Chondrocyte (in vitro differentiated cells): ENCODE results near the gene BLOC1S6. TPM values are rescaled to one million over a fixed set of nuclear protein-coding genes. Genes with fewer than 3 reads are reported as not detected.

Experiments used
- DNase-seq: peaks from one replicate; pipeline ENCODE4 v3.0.0; 2021; ENCODE audit warnings: mixed read lengths, low spot score
- H3K27ac Mint-ChIP-seq: one replicate; pipeline ENCODE4 v1.8.0; 2021; ENCODE audit warnings: mild to moderate bottlenecking, moderate library complexity, mixed read lengths; ENCODE audit not compliant: unreplicated experiment
- H3K27me3 Mint-ChIP-seq: 2 replicates; pipeline ENCODE4 v1.8.0; 2021; ENCODE audit warnings: low read depth, mixed read lengths
- H3K36me3 Mint-ChIP-seq: 2 replicates; pipeline ENCODE4 v1.8.0; 2021; ENCODE audit warnings: low read depth, mixed read lengths
- H3K4me1 Mint-ChIP-seq: 2 replicates; pipeline ENCODE4 v1.8.0; 2021; ENCODE audit warnings: low read depth, mild to moderate bottlenecking, mixed read lengths
- H3K4me3 Mint-ChIP-seq: one replicate; pipeline ENCODE4 v1.8.0; 2021; ENCODE audit warnings: mild to moderate bottlenecking, moderate library complexity, mixed read lengths; ENCODE audit not compliant: unreplicated experiment
- H3K9me3 Mint-ChIP-seq: 2 replicates; pipeline ENCODE4 v1.8.0; 2021; ENCODE audit warnings: low read depth, mixed read lengths
- total RNA-seq: library from RNA; stranded (reverse); gene quantifications from 3 replicates; pipeline ENCODE4 v1.2.1, GENCODE V29; 2021
- TF ChIP-seq, protein P1 (sequence below): fragments of 200-600 bp; sonication (generic); IDR thresholded peaks from 2 replicates; pipeline ENCODE4 v1.5.0; 2021; ENCODE audit warnings: antibody characterized with exemption, mild to moderate bottlenecking, moderate library complexity

BLOC1S6 gene
- total RNA-seq, 1 donor from 2014 or later: 51.4 TPM

DNA sequence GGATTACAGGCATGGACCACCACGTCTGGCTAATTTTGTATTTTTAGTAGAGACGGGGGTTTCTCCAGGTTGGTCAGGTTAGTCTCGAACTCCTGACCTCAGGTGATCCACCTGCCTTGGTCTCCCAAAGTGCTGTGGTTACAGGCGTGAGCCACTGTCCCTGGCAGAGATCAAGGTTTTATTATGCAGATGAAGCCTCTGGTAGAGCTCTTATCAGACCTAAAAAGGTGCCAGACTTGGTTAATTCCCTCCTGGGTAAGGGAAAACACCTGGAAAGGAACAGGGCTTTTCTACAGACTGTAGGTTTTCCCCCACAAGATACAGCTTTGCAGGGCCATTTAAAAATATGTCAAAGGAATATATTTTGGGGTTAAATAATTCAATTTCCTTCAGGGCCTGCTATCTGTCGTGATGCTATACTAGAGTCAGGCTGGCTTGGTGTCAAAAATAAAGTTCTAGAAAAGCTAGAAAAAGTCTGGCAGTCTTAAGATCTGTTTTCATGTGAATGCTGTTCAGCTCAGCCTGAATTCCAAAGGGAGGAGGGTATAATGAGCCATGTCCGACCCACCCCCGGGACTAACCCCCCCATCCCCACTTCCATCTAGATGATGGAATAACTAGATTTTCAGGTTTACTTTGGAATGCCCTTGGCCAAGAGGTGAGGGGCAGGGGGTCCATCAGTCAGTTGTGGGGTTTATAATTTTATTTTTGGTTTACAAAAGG, 1.9 kb upstream of the BLOC1S6 start:
- Mint-ChIP-seq H3K36me3 (no peaks in the 10 kb centered on the region), H3K4me3 (no peak overlapping the region), H3K9me3 (no peaks in the 10 kb centered on the region), H3K27ac (no peak overlapping the region), H3K4me1 (peaks cover 33% of the 10 kb centered on the region), H3K27me3 (no peaks in the 10 kb centered on the region)
- TF ChIP-seq, protein P1, sequence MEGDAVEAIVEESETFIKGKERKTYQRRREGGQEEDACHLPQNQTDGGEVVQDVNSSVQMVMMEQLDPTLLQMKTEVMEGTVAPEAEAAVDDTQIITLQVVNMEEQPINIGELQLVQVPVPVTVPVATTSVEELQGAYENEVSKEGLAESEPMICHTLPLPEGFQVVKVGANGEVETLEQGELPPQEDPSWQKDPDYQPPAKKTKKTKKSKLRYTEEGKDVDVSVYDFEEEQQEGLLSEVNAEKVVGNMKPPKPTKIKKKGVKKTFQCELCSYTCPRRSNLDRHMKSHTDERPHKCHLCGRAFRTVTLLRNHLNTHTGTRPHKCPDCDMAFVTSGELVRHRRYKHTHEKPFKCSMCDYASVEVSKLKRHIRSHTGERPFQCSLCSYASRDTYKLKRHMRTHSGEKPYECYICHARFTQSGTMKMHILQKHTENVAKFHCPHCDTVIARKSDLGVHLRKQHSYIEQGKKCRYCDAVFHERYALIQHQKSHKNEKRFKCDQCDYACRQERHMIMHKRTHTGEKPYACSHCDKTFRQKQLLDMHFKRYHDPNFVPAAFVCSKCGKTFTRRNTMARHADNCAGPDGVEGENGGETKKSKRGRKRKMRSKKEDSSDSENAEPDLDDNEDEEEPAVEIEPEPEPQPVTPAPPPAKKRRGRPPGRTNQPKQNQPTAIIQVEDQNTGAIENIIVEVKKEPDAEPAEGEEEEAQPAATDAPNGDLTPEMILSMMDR: no peak
- DNase-seq: no peak

DNA sequence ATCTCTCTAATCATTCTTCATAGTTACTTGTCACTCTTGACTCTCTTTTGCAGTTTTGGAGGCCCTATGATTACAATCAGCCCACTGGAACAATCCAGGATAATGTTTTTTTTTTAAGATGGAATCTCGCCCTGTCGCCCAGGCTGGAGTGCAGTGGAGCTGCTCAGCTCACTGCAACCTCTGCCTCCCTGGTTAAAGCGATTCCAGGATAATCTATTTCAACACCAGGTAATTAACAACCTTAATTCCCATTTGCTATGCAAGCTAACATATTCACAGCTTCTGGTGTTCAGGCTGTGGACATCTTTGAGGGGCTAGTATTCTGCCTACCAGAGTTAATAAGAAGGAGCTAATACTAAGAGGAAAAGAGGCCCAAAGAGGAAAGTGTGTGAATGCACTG, 1.1 kb upstream of the BLOC1S6 start:
- Mint-ChIP-seq H3K4me3 (peak overlapping the region; percentile 99), H3K36me3 (no peaks in the 10 kb centered on the region), H3K4me1 (peaks cover 37% of the 10 kb centered on the region), H3K9me3 (no peaks in the 10 kb centered on the region), H3K27ac (peak overlapping the region; percentile 100), H3K27me3 (no peaks in the 10 kb centered on the region)
- DNase-seq: no peak
- TF ChIP-seq, protein P1: no peak

DNA sequence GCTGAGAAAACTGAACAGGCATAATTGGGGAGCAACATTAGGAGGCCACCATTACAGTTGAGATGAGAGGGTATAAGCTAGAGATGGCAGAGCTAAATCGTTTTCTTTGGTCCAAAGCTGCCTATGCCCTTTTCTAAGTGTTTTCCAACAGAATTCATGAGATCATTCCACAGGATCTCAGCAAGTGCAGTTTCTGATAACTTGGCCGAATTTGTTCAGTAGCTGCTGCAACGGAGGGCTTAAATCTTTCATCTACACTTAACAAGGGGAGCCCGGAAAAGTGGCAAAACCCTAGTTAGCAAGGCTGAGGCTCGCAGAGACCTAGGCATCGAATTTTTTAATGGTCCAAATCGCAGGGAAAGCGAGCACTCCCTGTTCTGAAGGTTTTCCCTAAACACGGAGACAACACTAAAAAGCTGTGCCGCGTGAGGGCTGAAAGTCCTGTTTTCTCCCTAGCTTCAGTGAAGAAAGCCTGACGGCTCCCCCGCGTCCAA, 531 bp upstream of the BLOC1S6 start:
- H3K36me3 Mint-ChIP-seq: no peaks in the 10 kb centered on the region
- DNase-seq: no peak
- peak overlapping the region; percentile 99 for H3K4me3 Mint-ChIP-seq

DNA sequence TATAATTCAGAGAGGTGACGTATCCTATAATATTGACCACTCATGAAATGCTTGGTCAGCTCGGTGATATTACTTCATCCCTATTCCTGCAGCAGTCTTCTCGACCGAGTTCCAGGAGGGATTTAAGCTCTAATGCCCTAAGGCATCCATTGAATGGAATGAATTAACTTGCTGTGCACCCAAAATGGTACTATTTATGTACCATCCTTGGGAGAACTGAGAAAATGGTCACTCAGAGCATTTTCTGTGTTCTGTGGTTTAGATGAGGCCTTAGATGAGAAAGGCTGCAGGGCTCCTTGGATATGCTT, 638 bp downstream of the BLOC1S6 start:
- no peaks in the 10 kb centered on the region for H3K9me3 Mint-ChIP-seq
- peaks cover 37% of the 10 kb centered on the region for H3K4me1 Mint-ChIP-seq
- TF ChIP-seq, protein P1: no peak
- H3K4me3 Mint-ChIP-seq: peak overlapping the region; percentile 99
- no peak for DNase-seq
- H3K27me3 Mint-ChIP-seq: no peaks in the 10 kb centered on the region
- H3K36me3 Mint-ChIP-seq: no peaks in the 10 kb centered on the region
- peak overlapping the region; percentile 100 for H3K27ac Mint-ChIP-seq

More for the DNA sequence above, 531 bp upstream of the BLOC1S6 start:
- TF ChIP-seq, protein P1: no peak
- Mint-ChIP-seq H3K27ac (peak overlapping the region; percentile 100), H3K27me3 (no peaks in the 10 kb centered on the region), H3K4me1 (peaks cover 37% of the 10 kb centered on the region), H3K9me3 (no peaks in the 10 kb centered on the region)

DNA sequence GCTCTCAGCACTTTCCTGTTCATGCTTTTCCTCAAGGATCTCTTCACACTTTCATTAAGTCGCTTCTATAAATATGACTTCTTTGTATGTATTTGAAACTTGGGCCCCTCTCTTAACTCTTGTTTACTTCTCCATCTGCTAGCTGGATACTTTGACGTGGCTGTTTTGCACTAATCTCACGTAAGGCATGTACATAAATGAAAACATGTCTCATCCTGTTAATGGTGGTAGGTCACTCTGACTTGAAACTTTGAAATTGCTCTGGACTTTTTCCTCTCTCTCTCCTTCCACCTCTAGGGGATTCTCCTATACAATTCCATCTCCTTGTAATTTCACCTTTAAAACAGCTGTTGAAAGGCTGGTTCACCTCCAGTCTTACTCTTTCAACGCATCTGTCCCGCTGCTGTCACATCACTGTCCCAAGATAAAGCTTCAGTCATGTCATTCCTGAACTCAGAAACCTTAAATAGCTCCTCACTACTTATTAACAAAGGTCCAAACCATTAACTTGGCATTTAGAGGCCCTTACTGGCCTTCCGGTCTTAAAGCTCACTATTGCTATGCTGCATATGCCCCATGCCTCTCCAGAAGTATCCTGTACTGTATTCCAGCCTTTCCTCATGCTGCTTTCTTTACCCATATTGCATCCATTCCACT, 1.2 kb downstream of the BLOC1S6 start:
- Mint-ChIP-seq H3K27ac (peak overlapping the region; percentile 100), H3K4me1 (peaks cover 37% of the 10 kb centered on the region), H3K27me3 (no peaks in the 10 kb centered on the region), H3K9me3 (no peaks in the 10 kb centered on the region), H3K4me3 (peak overlapping the region; percentile 99), H3K36me3 (no peaks in the 10 kb centered on the region)
- DNase-seq: no peak
- TF ChIP-seq, protein P1: peak; percentile 7
